MM.1S (cell line): ENCODE measurements around the gene CTTN.

Experiments used
- CTCF ChIP-seq: fragments of 300-600 bp; sonication (generic); IDR thresholded peaks from 2 replicates; pipeline ENCODE4 v1.5.1; 2016; ENCODE audit warnings: antibody characterized with exemption, low read length, mixed read lengths
- EZH2 ChIP-seq: fragments of 300-600 bp; sonication (generic); optimal IDR thresholded peaks from 2 replicates; pipeline ENCODE3; 2017; ENCODE audit warnings: low read depth, mild to moderate bottlenecking, antibody characterized with exemption, low read length, mixed read lengths
- EZH2phosphoT487 ChIP-seq: fragments of 300-600 bp; sonication (generic); IDR thresholded peaks from 2 replicates; pipeline ENCODE4 v1.6.1; 2018; ENCODE audit warnings: antibody characterized with exemption, low read length

GRCh38 chr11:70435765-70436500 is 37.6 kb downstream of the CTTN start:
- no peak for TF ChIP-seq CTCF
- no peak for TF ChIP-seq EZH2phosphoT487
- TF ChIP-seq EZH2 = no peak
